ENCODE measurements around the gene ATRIP. TPM values are rescaled to one million over a fixed set of nuclear protein-coding genes. Genes with fewer than 3 reads are reported as not detected.
"Not testable (repeated sequence)": the region's sequence is repeated elsewhere in the genome, so short reads cannot be mapped to it uniquely, and the experiment has no call there.

Gene ATRIP
- polyA plus RNA-seq (2013, experiment 1 of 4) = 20.7 TPM
- 20.5 TPM for polyA plus RNA-seq (2013, experiment 2 of 4)
- polyA plus RNA-seq (2013, experiment 3 of 4) = 18.2 TPM
- 16.2 TPM for polyA plus RNA-seq (2013, experiment 4 of 4)

- H3K36me3 ChIP-seq (ENCODE audit: control insufficient read depth, insufficient read depth, low read length) = peaks cover 14% of the 10 kb centered on the region
- 0% methylated on average over 91 of the region's 91 CpGs for WGBS, 2 experiments
- H3K27me3 ChIP-seq (ENCODE audit: control insufficient read depth, insufficient read depth, low read length, poor library complexity, severe bottlenecking) = no peaks in the 10 kb centered on the region
- H3K4me3 ChIP-seq (ENCODE audit: insufficient read depth, low read depth, low read length) = peak within 1 kb of the TSS; percentile 96
- H3K4me1 ChIP-seq (ENCODE audit: control insufficient read depth, insufficient read depth, low read length) = peaks cover 19% of the 10 kb centered on the region
- no peaks in the 10 kb centered on the region for H3K9me3 ChIP-seq (ENCODE audit: control insufficient read depth, low read length)
- peak within 1 kb of the TSS; percentile 90 for H3K27ac ChIP-seq (ENCODE audit: insufficient read depth, low read depth, low read length, poor library complexity, severe bottlenecking)
Observed at GRCh38 chr3:48446425-48447193, at the start of gene ATRIP. Gene ATRIP, plus strand, starts transcription at chr3:48446737. Its CDS starts 109 bp downstream, at chr3:48446846.

DNA sequence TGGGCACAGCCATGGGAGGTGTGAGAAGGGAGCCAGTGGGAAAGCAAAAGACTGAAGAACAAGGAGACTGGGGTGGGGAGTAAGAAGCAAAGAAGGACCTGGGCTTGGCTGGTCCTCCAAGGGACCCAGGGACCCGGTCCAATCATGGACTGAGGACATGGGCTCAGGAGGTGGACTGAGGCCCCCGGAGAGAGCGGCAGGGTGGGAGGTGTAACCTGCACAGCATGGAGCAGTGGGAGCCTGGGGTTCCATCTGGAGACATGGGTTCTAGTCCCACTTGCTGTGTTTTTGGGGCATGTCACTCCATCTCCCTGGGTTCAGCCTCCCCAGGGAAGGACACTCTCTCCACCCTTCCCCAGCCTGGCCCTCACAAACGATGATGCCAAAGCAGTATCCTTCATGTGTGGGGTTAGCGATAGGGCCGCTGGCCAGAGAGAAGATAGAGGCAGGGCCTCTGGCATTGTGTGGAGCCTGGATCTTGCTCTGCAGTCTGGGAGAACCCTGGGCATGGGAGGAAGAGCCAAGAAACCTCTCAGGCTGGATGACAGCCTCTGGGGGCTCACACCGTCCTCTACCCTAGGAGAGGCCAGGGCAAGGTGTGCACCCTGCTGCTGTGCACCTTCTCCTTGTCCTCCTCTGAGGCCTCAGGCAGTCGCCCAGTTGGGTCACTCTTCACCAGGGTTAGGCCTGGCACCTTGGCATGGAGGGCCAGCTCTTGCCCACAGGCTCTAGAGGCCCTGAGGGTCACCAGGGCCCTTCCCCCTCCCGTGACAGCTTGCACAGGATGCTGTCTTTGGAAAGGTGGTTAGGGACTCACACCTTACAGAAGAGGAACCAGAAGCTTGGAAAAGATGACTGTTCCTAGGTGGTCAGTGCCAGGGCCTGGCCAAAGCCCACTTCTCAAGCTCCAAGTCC, 48.5 kb upstream of the ATRIP start:
- H3K9me3 ChIP-seq (ENCODE audit: control insufficient read depth, low read length) = no peaks in the 10 kb centered on the region
- H3K27ac ChIP-seq (ENCODE audit: insufficient read depth, low read depth, low read length, poor library complexity, severe bottlenecking) = no peak overlapping the region
- H3K4me3 ChIP-seq (ENCODE audit: insufficient read depth, low read depth, low read length) = no peak overlapping the region
- H3K27me3 ChIP-seq (ENCODE audit: control insufficient read depth, insufficient read depth, low read length, poor library complexity, severe bottlenecking) = no peaks in the 10 kb centered on the region
- H3K36me3 ChIP-seq (ENCODE audit: control insufficient read depth, insufficient read depth, low read length) = no peaks in the 10 kb centered on the region
- WGBS, 2 experiments = 89 to 90% methylated on average over 9 of the region's 9 CpGs
- no peaks in the 10 kb centered on the region for H3K4me1 ChIP-seq (ENCODE audit: control insufficient read depth, insufficient read depth, low read length)

DNA sequence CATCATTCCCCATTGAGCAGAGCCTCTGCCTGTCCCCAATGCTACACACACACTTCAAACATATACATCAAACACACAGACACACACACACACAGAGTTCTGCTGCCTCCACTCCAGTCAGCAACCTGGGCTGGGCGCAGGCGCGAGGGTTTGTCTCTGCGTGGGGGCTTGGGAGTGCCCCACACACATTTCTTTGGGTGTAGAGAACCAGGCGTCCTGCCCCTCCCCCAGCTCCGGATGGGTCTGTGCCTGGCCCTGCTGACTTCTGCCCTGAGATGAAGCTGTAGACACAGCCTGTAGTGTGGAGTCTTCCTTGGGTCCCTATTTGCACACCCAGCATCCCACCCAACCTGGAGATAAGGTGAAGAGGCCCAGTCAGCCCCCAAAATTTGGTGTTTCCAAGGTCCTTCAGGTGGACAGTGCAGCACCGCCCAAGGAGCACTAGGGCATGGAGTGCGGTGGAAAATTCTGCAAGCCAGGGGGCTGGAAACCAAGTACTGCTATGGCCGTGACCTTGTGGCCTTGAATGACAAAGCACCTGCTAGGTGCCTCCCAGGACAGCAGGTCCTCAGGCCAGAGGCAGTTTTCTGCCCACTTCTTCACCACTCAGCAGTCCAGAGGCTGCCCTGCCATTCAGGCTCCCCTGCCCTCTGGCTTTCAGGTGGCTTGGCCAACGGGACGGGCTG, 47.7 kb upstream of the ATRIP start:
- Histone ChIP-seq H3K27ac (ENCODE audit: insufficient read depth, low read depth, low read length, poor library complexity, severe bottlenecking) (no peak overlapping the region), H3K4me1 (ENCODE audit: control insufficient read depth, insufficient read depth, low read length) (no peaks in the 10 kb centered on the region), H3K27me3 (ENCODE audit: control insufficient read depth, insufficient read depth, low read length, poor library complexity, severe bottlenecking) (no peaks in the 10 kb centered on the region), H3K36me3 (ENCODE audit: control insufficient read depth, insufficient read depth, low read length) (peaks cover 4% of the 10 kb centered on the region), H3K4me3 (ENCODE audit: insufficient read depth, low read depth, low read length) (no peak overlapping the region), H3K9me3 (ENCODE audit: control insufficient read depth, low read length) (no peaks in the 10 kb centered on the region)
- WGBS, 2 experiments = 84 to 87% methylated on average over 11 of the region's 11 CpGs

GRCh38 chr3:48399387-48400172, 47.0 kb upstream of the ATRIP start:
- no peak overlapping the region for H3K4me3 ChIP-seq (ENCODE audit: insufficient read depth, low read depth, low read length)
- H3K27me3 ChIP-seq (ENCODE audit: control insufficient read depth, insufficient read depth, low read length, poor library complexity, severe bottlenecking) = no peaks in the 10 kb centered on the region
- H3K27ac ChIP-seq (ENCODE audit: insufficient read depth, low read depth, low read length, poor library complexity, severe bottlenecking) = peak overlapping the region; percentile 5
- H3K36me3 ChIP-seq (ENCODE audit: control insufficient read depth, insufficient read depth, low read length) = peaks cover 5% of the 10 kb centered on the region
- 87 to 88% methylated on average over 4 of the region's 4 CpGs for WGBS, 2 experiments
- H3K4me1 ChIP-seq (ENCODE audit: control insufficient read depth, insufficient read depth, low read length) = no peaks in the 10 kb centered on the region
- H3K9me3 ChIP-seq (ENCODE audit: control insufficient read depth, low read length) = no peaks in the 10 kb centered on the region

DNA sequence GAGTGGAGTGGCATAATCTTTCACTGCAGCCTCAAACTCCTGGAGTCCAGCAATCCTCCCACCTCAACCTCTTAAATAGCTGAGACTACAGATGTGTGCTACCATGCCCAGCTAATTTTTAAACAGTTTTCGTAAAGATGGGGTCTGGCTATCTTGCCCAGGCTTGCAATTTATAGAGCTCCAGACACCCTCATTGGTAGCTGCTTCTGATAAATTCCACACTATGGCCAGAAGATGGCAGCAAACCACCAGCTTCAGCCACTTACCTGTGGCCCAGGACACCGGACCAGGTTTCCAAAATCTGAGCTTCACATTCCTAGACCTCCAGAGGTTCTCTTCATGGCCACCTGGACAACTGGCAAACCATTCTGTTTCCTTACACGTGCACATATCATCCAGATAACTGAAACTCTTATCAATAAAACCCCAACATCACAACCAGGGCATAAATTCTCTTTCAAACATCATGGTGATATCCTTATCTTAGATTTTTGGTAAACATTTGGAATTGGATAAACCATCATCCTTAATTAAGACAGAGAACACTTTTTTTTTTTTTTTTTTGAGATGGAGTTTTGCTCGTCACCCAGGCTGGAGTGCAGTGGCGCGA, 45.6 kb upstream of the ATRIP start:
- Histone ChIP-seq H3K9me3 (ENCODE audit: control insufficient read depth, low read length) (no peaks in the 10 kb centered on the region), H3K36me3 (ENCODE audit: control insufficient read depth, insufficient read depth, low read length) (peaks cover 16% of the 10 kb centered on the region)
- 84 to 86% methylated on average over 6 of the region's 6 CpGs for WGBS, 2 experiments

DNA sequence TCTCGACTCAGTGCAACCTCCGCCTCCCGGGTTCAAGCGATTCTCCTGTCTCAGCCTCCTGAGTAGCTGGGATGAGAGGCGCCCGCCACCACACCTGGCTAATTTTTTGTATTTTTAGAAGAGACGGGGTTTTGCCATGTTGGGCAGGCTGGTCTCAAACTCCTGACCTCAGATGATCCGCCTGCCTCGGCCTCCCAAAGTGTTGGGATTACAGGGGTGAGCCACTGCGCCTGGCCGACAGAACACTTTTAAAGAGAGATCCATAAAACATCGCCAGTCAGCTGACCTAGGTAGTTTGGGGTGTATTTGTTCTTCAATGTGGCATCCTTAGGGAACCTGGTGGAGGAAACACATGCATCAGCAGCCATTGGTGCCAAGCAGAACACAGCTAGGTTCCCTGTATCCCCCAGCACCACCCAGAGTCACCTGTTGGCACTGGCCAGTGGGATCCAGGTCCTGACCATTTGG, 45.1 kb upstream of the ATRIP start:
- H3K4me3 ChIP-seq (ENCODE audit: insufficient read depth, low read depth, low read length); H3K27ac ChIP-seq (ENCODE audit: insufficient read depth, low read depth, low read length, poor library complexity, severe bottlenecking); H3K27me3 ChIP-seq (ENCODE audit: control insufficient read depth, insufficient read depth, low read length, poor library complexity, severe bottlenecking); H3K4me1 ChIP-seq (ENCODE audit: control insufficient read depth, insufficient read depth, low read length); H3K9me3 ChIP-seq (ENCODE audit: control insufficient read depth, low read length): not testable (repeated sequence)
- WGBS, 2 experiments = 93 to 96% methylated on average over 12 of the region's 12 CpGs
- peaks cover 16% of the 10 kb centered on the region for H3K36me3 ChIP-seq (ENCODE audit: control insufficient read depth, insufficient read depth, low read length)

More for the DNA sequence above, 45.6 kb upstream of the ATRIP start:
- H3K4me3 ChIP-seq (ENCODE audit: insufficient read depth, low read depth, low read length) = no peak overlapping the region
- H3K27ac ChIP-seq (ENCODE audit: insufficient read depth, low read depth, low read length, poor library complexity, severe bottlenecking) = no peak overlapping the region
- H3K27me3 ChIP-seq (ENCODE audit: control insufficient read depth, insufficient read depth, low read length, poor library complexity, severe bottlenecking) = no peaks in the 10 kb centered on the region
- H3K4me1 ChIP-seq (ENCODE audit: control insufficient read depth, insufficient read depth, low read length) = no peaks in the 10 kb centered on the region

DNA sequence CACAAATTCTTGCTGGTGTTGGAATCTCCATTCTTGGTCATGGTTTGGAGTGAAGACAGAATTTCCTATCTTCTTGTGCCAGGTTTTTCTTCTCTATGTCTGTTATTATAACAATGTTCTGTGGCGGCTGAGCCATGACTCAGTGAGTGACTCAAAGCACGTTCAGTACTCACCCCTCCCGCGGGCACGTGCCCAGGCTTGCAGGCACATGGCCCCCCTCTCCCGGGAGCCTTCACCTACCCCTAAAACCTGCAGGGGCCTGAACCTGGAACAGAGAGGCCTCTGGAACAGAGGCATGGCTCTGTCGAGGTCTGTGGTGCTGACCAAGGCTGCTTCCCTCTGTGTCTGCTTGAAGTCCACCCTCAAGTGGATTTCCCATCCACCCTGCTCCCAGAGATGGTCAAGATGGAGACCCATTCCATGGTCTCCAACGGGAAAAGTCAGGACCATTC, 44.2 kb upstream of the ATRIP start:
- Histone ChIP-seq H3K4me1 (ENCODE audit: control insufficient read depth, insufficient read depth, low read length) (no peaks in the 10 kb centered on the region), H3K4me3 (ENCODE audit: insufficient read depth, low read depth, low read length) (no peak overlapping the region), H3K27me3 (ENCODE audit: control insufficient read depth, insufficient read depth, low read length, poor library complexity, severe bottlenecking) (no peaks in the 10 kb centered on the region), H3K36me3 (ENCODE audit: control insufficient read depth, insufficient read depth, low read length) (peaks cover 16% of the 10 kb centered on the region), H3K9me3 (ENCODE audit: control insufficient read depth, low read length) (no peaks in the 10 kb centered on the region), H3K27ac (ENCODE audit: insufficient read depth, low read depth, low read length, poor library complexity, severe bottlenecking) (no peak overlapping the region)
- 91 to 95% methylated on average over 8 of the region's 8 CpGs for WGBS, 2 experiments

- Histone ChIP-seq H3K4me1 (ENCODE audit: control insufficient read depth, insufficient read depth, low read length) (no peaks in the 10 kb centered on the region), H3K27me3 (ENCODE audit: control insufficient read depth, insufficient read depth, low read length, poor library complexity, severe bottlenecking) (no peaks in the 10 kb centered on the region), H3K4me3 (ENCODE audit: insufficient read depth, low read depth, low read length) (no peak overlapping the region), H3K27ac (ENCODE audit: insufficient read depth, low read depth, low read length, poor library complexity, severe bottlenecking) (no peak overlapping the region), H3K9me3 (ENCODE audit: control insufficient read depth, low read length) (no peaks in the 10 kb centered on the region), H3K36me3 (ENCODE audit: control insufficient read depth, insufficient read depth, low read length) (peaks cover 19% of the 10 kb centered on the region)
- WGBS, 2 experiments = 98% methylated on average over 3 of the region's 3 CpGs
Observed at GRCh38 chr3:48402907-48403306, 43.6 kb upstream of the ATRIP start.
